Measurements from ENCODE around the gene KIFC3. TPM values are rescaled to one million over a fixed set of nuclear protein-coding genes. Genes with fewer than 3 reads are reported as not detected.

The KIFC3 gene
- total and polyA plus RNA-seq, 2 donors (not counting 1 experiment from before 2014, with no cell fraction given): 0.07 to 0.67 TPM

- CTCF ChIA-PET: interaction anchor here (1.1 kb wide), 1 partner anchor 23 kb away, joined by 3 read pairs; no protein-coding TSS in a partner anchor
- no peaks in the 10 kb centered on the region for H3K9me3 Mint-ChIP-seq (ENCODE audit: insufficient read depth)
- H3K36me3 ChIP-seq (replicated peaks in 1 of 2; ENCODE audit: control extremely low read depth in 1 of 2, control insufficient read depth in 1 of 2, extremely low read depth in 1 of 2, insufficient read depth in 2 of 2, low read length in 1 of 2): no peaks in the 10 kb centered on the region
- H3K27me3 ChIP-seq (replicated peaks in 1 of 4; ENCODE audit: control extremely low read depth in 1 of 4, control insufficient read depth in 3 of 4, insufficient read depth in 4 of 4, low read length in 3 of 4): no peaks in the 10 kb centered on the region
- no peak overlapping the region for H3K27ac Mint-ChIP-seq
- intact Hi-C loops (cut with micrococcal nuclease): no loop called here
- H3K4me2 ChIP-seq (replicated peaks; ENCODE audit: low read depth, low read length, poor library complexity, severe bottlenecking): no peak overlapping the region
- H3K4me3 Mint-ChIP-seq: no peak overlapping the region
- ATAC-seq (ENCODE audit: low read depth) (no peak), DNase-seq (no peak)
- POLR2A ChIA-PET: no interaction called here
- no peaks in the 10 kb centered on the region for H3K4me1 ChIP-seq (ENCODE audit: control insufficient read depth in 2 of 2, insufficient read depth in 2 of 2, low read length in 2 of 2)
- H3K4me1 Mint-ChIP-seq: no peaks in the 10 kb centered on the region
- WGBS (ENCODE audit: insufficient coverage): 90% methylated on average over 3 of the region's 3 CpGs
- no peaks in the 10 kb centered on the region for H4K20me1 ChIP-seq (ENCODE audit: control insufficient read depth, insufficient read depth, low read length, poor library complexity, severe bottlenecking)
- H3K27ac ChIP-seq (ENCODE audit: low read length in 2 of 2): no peak overlapping the region
- H3K9me3 ChIP-seq (ENCODE audit: control extremely low read depth in 1 of 3, control insufficient read depth in 2 of 3, insufficient read depth in 1 of 3, low read length in 2 of 3): peaks cover 0 to 3% (median 0%) of the 10 kb centered on the region in 3 donors
- no peak overlapping the region for H3K4me3 ChIP-seq (ENCODE audit: control extremely low read depth in 1 of 5, extremely low read depth in 1 of 5, insufficient read depth in 1 of 5, low read depth in 2 of 5, low read length in 4 of 5)
- H3K79me2 ChIP-seq (ENCODE audit: control insufficient read depth, insufficient read depth, low read length): no peaks in the 10 kb centered on the region
- peaks cover 12% of the 10 kb centered on the region for H3K27me3 Mint-ChIP-seq
- no peak overlapping the region for H3K9ac ChIP-seq (ENCODE audit: low read length)
- H2AFZ ChIP-seq (ENCODE audit: insufficient read depth, low read depth, low read length, poor library complexity, severe bottlenecking): no peak overlapping the region
- TF ChIP-seq EZH2 (IDR thresholded peaks at IDR 0.05; ENCODE audit: borderline replicate concordance, insufficient read depth, low read depth, low read length, poor library complexity, severe bottlenecking): no peak
- TF ChIP-seq, protein P1, sequence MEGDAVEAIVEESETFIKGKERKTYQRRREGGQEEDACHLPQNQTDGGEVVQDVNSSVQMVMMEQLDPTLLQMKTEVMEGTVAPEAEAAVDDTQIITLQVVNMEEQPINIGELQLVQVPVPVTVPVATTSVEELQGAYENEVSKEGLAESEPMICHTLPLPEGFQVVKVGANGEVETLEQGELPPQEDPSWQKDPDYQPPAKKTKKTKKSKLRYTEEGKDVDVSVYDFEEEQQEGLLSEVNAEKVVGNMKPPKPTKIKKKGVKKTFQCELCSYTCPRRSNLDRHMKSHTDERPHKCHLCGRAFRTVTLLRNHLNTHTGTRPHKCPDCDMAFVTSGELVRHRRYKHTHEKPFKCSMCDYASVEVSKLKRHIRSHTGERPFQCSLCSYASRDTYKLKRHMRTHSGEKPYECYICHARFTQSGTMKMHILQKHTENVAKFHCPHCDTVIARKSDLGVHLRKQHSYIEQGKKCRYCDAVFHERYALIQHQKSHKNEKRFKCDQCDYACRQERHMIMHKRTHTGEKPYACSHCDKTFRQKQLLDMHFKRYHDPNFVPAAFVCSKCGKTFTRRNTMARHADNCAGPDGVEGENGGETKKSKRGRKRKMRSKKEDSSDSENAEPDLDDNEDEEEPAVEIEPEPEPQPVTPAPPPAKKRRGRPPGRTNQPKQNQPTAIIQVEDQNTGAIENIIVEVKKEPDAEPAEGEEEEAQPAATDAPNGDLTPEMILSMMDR (IDR thresholded peaks at IDR 0.05): no peak
These were observed 27.7 kb upstream of the KIFC3 start for GRCh38 chr16:57829969-57830360.

- H3K27ac Mint-ChIP-seq: no peak overlapping the region
- H3K27me3 Mint-ChIP-seq: peaks cover 11% of the 10 kb centered on the region
- no peaks in the 10 kb centered on the region for H3K9me3 Mint-ChIP-seq (ENCODE audit: insufficient read depth)
- POLR2A ChIA-PET: no interaction called here
- 88% methylated on average over 11 of the region's 13 CpGs for WGBS (ENCODE audit: insufficient coverage)
- H3K4me2 ChIP-seq (replicated peaks; ENCODE audit: low read depth, low read length, poor library complexity, severe bottlenecking): no peak overlapping the region
- H3K9ac ChIP-seq (ENCODE audit: low read length): no peak overlapping the region
- TF ChIP-seq, protein P1 (IDR thresholded peaks at IDR 0.05): no peak
- no peak for TF ChIP-seq EZH2 (IDR thresholded peaks at IDR 0.05; ENCODE audit: borderline replicate concordance, insufficient read depth, low read depth, low read length, poor library complexity, severe bottlenecking)
- intact Hi-C loops (cut with micrococcal nuclease): no loop called here
- CTCF ChIA-PET: no interaction called here
- no peak overlapping the region for H2AFZ ChIP-seq (ENCODE audit: insufficient read depth, low read depth, low read length, poor library complexity, severe bottlenecking)
- no peak for ATAC-seq (ENCODE audit: low read depth)
- H4K20me1 ChIP-seq (ENCODE audit: control insufficient read depth, insufficient read depth, low read length, poor library complexity, severe bottlenecking): no peaks in the 10 kb centered on the region
- H3K4me3 ChIP-seq (ENCODE audit: control extremely low read depth in 1 of 5, extremely low read depth in 1 of 5, insufficient read depth in 1 of 5, low read depth in 2 of 5, low read length in 4 of 5): no peak overlapping the region
- H3K27me3 ChIP-seq (replicated peaks in 1 of 4; ENCODE audit: control extremely low read depth in 1 of 4, control insufficient read depth in 3 of 4, insufficient read depth in 4 of 4, low read length in 3 of 4): no peaks in the 10 kb centered on the region
- no peak for DNase-seq
- H3K4me3 Mint-ChIP-seq: no peak overlapping the region
- H3K79me2 ChIP-seq (ENCODE audit: control insufficient read depth, insufficient read depth, low read length): no peaks in the 10 kb centered on the region
- H3K4me1 ChIP-seq (ENCODE audit: control insufficient read depth in 2 of 2, insufficient read depth in 2 of 2, low read length in 2 of 2): no peaks in the 10 kb centered on the region
- no peaks in the 10 kb centered on the region for H3K36me3 ChIP-seq (replicated peaks in 1 of 2; ENCODE audit: control extremely low read depth in 1 of 2, control insufficient read depth in 1 of 2, extremely low read depth in 1 of 2, insufficient read depth in 2 of 2, low read length in 1 of 2)
- no peaks in the 10 kb centered on the region for H3K4me1 Mint-ChIP-seq
- no peak overlapping the region for H3K27ac ChIP-seq (ENCODE audit: low read length in 2 of 2)
- H3K9me3 ChIP-seq (ENCODE audit: control extremely low read depth in 1 of 3, control insufficient read depth in 2 of 3, insufficient read depth in 1 of 3, low read length in 2 of 3): peaks cover 0 to 3% (median 0%) of the 10 kb centered on the region in 3 donors
These were observed 26.2 kb upstream of the KIFC3 start for GRCh38 chr16:57828272-57829161.
